GM18907 (cell line): ENCODE data around the gene IQSEC1.
A peak's percentile ranks its signal among the peaks of the same experiment; 100 is the strongest.

Experiments
- ATAC-seq: cut with Tn5 transposase; IDR thresholded peaks from one replicate; pipeline ENCODE4 v1.9.1; 2021; ENCODE audit warnings: mild to moderate bottlenecking, moderate library complexity; ENCODE audit not compliant: unreplicated experiment

IQSEC1 gene

DNA sequence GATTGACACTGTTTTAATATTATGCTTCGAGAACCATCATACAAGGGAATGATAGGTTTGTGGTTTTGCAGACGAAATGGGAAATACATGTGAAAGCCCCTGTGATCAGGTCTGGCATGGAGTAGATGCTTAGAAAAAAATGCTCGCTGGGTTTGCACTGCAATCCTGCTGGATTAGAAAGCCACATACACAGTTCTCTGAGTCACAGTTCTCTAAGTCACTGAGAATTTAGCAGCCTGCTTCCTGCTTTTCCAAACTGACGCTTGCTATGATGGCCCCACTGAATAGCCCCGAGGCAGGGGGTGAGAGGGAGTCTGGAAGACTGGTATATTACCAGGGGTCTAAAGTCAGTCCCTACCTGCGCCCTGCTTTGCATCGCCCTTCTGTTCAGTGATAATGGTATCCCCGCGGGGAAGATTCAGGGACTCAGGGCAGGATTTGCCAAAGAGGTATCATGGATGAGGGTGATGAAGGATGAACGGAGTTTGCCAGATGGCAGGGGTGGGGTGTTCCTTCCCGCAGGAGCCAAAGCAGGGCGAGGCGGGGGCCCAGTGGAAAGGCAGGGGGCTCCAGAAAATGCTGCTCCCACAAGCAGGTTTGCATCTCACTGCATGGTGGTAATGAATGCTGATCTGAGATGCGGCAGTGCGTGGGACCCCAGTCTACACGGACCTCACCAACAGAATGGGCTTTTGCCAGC lies 82.3 kb downstream of the IQSEC1 start:
- no peak for ATAC-seq

DNA sequence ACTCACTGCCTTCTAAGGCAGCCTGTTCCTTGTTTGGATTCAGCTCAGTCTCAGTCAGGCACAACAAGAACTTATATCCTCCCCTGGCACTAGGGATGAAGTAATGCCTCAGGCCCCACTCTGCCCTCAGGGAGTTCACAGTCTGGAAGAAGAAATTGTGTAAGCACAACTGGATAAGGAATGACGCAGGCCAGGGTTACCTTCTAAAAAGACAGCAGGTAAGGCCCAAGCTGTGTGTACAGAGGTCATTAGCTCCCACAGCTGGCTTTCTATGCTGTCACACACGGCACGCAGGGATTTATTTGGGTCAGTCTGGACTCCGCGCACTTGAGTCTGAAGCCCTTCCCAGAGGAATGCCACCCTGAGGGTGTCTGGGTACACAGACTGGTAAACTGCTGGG lies 82.9 kb downstream of the IQSEC1 start:
- no peak for ATAC-seq

DNA sequence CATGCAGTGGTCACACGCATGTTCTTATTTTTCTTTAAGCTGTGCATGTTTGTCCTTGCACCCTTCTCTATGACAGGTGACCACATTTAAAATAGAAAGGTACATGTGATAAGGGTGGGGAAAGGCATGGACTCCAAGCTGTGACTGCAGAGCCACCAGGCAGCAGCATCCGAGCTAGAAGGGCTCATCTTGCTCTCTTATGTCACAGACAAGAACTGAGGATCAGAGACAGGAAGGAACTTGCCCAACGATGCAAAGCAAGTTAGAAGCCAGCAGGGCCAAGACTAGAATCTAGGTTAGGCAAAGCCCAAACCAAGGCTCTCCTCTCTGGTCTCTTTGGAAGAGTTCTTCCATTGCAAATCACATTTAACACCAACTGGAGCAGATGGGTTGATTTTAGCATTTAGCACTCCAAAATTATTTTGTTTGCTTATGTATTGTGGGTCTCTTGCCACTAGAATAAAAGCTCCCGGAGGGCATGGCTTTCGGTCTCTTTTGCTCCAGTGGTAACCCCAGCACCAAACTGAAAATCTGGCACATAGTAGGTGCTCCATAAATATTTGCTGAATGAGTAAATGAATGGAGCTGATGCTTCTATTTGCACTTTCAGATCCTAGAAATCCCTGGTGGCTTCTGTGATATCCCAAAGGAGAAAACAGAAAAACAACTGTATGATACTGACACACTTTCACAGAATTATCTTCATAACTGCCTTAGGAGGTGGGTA lies 84.3 kb downstream of the IQSEC1 start:
- no peak for ATAC-seq

DNA sequence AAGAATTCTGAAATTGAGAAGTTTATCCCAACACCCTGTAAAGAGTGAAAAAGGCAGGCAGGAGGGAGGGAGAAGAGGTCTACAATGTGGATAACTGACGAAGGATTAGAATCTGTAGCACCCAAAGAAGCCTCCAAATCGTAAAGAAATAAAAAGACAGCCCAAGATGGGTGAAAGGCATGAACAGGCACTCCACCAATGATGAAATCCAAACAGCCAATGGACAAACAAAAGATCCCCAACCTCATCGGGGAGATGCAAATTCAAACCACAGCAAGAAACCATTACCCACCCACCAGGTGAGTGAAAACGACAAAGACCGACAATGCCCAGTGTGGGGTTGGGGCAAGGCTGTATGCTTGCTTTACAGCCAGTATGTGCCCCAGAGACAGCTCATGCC lies 85.6 kb downstream of the IQSEC1 start:
- no peak for ATAC-seq

DNA sequence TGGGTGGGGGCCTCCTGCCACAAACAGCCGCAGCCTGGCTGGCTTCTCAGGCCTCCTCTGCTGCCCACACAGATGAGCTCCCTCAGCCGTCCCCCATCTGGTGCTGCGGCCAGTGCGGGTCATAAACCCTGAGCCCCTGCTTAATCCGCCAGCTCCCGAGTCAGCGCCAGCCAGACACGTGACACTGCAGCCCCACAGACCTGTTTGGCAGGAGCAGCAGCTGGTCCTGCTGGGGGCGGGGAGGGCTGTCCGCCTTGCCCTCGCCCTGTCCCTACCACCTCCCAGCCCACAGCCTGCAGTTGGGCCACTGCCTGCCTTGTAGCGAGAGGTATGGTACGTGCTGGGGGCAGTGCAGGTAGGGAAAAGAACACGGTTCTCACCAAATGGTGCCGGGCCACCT lies 86.2 kb downstream of the IQSEC1 start:
- ATAC-seq = no peak

DNA sequence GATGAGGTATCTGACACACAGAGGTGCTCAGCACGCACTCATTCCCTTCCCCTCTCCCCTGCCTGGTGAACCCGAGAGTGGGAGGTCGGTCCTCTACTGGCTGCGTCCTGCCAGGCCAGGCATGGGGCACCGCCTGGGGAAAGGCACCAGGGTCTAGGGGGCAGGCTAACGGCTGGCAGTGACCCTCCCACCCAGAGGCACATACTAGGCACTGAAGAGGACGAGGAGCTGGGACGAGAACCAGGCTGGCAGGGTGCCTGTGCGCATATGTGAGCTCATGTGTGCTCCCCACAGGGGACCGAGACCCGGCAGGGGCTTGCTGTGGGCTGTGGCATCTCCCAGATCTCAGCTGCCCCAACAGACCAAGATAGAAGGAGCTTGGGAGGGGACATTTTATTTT lies 86.7 kb downstream of the IQSEC1 start:
- no peak for ATAC-seq

DNA sequence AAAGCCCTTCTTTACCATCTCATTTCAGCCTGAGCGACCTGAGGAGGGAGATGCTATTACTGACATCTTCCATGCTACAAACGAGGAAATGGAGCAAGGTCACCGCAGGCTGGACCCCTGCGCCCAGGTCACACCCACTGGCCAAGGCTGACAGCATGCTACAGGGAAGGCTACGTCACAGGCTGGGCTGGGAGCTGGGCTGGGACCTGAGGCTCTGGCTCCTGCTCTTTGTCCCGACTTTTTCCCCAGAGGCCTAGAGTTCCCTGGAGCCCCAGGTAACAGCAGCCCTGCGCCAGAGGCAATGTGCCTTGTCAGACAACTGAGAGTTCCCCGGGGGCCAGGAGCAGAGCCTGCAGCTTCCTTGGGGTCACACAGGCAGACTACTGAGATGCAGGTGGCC lies 87.2 kb downstream of the IQSEC1 start:
- no peak for ATAC-seq

DNA sequence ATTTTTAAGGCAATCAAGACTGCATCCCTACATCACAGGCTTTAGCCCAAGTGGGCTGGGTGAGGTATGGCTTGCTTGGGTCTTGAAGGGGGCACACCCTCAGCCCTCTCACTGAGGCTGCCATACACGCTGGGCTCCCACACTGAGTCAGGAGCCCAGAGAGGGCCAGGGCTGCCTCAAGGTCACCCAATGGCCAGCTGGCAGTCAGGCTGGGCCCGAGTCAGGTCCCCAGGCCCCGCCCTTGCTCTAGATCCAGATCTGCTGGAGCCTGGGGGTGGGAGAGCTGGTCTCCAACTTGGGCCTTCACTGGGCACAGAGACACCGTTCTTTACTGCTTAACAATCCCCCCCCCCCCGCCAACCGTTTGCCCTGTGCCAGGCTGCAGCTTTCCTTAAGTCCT lies 88.1 kb downstream of the IQSEC1 start:
- no peak for ATAC-seq

DNA sequence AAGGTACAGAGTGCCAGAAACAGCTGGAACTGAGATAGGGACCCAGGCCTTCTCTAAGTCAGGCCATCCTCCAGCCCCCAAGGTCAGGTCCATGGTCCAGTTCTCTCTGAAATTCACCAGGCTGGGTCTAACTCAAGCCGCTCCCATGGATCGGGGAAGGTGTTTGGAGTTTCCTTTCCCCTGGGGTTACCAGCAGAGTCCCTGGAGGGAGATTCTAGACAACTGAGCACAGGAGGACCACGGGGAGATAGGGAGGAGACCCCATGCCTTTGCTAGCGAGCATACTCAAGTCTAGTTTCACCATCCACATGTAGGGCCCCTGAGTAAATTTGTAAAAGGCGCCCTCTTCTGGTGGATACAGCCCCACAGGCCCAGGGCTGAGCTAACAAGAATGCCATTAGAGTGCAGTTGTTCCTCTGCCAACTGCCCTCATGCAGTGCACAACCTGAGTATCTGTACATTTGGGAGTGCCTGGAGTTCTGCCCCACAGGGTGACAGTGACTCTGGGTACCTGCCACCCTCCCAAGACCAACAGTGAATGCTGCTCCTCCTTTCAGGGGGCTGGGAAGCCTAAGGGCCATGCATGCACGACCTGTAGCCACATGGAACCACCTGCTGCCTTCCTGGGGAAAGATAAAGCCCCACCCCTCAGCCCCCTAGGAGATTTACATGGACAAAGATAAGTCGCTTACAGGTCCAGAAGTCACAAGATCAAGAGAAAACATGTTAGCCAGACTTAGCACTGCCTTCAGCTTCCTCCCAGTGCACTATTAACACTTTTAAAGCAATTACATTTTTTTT lies 89.0 kb downstream of the IQSEC1 start:
- ATAC-seq = peak; percentile 32

DNA sequence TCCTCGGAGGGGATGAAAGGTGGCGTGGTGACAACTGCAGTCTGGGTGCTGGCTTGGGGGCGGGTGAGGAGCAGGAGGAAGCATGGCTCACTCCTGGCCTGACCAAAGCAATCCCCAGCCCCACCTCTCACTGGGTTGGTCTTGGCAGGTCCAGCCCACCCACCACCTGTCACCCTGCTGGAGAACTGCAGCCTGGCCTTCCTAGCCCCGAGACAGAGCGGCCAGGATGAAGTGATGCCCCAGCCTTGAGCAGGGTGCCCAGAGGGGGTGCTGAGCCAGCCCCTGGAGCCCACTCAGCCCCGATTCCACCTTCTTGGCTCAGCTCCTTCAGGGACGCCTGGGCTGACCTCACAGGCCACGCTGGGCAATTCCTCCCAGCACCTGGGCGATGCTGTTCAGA lies 89.9 kb downstream of the IQSEC1 start:
- ATAC-seq = peak; percentile 1

DNA sequence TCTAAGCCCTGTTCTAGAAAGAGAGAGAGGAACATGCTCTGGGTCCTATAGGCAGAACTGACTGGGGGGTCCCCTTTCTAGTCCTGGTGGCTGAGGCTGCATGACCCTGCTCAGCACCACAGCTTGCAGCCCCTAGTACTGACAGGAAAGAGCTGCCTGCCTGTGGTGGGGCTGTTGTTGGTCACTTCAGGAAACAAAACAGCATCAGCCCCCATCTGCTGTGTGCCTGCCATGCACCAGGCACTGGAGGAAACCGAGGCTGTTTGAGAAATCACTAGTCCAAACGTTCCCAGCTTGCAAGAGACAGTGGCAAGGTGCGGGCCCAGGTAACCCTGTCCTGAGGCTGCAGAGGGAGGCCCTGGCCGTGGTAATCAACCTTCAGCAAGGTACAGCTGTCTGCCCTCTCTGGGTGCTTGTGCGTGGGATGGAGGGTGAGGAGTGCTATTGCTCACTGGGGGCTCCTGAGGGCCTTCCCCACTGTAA lies 90.6 kb downstream of the IQSEC1 start:
- peak; percentile 67 for ATAC-seq

DNA sequence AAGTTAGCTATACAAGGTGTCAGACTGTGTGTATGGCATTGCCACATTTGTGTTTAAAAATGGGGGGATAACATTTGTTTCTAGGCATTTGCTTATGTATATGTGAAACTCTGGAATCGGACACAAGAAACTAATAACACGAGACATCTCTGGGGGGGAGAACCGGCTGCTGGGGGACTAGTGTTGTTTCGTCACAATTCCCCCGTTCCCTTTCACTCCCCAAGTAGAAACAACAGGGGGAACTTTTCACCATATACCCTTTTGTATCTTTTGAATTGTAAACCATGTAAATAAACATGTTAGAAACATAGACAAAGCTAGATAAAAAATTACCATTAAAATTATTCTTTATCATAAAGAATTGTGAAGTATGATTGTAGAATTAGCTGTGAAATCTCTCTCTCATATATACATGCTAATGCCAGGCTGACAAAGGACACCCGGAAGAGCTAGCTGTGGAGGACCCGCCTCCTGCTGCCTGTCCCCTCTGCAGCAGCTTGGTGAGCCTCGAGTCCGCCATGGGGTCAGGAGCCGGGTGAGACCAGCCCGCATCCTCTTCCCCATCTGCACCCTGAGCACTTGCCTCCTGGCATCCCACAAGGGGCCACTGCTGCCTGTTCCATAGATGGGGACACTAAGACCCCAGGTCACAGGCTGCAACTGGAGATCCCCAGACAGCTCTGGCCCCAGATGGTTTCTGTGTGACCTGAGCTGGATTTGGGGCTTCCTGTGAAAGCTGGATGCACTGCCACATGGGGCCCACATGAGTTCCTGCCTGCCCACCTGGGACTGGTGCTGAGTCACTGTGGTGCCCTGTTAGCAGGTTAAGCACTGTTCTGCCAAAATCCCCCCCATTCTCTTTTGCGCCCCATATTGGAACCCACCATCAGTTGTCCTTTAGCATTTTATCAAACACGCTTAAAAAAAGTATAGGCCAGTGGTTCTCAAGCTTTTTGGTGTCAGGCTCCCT lies 91.6 kb downstream of the IQSEC1 start:
- no peak for ATAC-seq

DNA sequence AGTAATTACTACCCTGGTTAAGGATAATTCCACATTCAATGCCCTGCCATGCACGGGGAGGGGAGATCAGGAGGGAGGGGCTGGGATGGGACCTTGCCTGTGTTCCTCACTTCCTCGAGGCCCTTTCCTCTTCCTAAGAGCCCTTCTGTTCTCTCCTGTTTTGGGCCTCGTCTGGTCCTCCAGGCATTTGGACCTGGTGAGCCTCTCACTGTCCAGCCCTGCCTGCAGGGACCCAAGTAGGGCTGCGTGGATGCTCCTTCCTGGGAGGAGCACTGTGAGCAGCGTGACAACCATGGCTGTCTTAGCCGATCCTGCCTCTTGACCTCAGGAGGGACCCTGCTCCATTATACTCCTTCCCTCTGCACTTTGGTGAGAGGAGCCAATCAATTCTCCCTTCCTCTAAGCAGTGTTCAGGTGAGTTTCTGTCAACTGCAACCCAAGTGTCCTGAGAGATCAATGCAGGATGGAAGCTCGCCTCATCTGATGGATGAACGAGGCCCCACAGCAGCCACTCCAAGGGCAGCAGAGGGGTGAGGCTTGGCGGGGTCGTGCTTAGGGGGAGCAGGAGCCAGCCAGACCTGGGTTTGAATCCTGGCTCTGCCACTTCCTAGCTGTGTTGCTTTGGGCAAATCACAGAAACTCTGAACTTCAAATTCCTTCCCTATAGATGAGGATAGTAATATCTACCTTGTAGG lies 92.5 kb downstream of the IQSEC1 start:
- no peak for ATAC-seq

DNA sequence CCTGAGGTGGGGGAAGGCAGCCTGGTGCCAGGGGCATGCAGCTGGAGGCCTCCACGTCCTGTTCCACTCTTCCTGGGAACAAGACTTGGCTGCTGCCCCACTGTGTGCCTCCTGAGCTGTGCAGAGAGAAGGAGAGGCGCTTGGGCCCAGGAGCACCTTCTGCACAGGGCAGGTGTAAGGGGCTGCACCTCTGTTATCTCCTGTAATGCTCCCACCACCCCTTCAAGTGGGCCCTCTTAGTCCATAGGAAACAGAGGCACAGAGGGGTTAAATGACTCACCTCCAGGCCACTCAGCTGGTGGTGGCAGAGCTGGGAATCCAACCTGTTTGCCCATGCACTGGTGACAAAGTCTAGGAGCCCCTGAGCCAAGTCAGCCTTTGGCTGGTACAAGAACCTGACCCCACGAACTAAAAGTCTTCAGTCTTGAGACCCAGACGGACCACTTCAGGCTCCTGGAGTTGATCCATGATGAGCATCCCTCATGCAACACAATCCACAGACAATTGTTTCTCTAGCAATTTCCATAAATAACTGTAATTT lies 93.2 kb downstream of the IQSEC1 start:
- no peak for ATAC-seq

DNA sequence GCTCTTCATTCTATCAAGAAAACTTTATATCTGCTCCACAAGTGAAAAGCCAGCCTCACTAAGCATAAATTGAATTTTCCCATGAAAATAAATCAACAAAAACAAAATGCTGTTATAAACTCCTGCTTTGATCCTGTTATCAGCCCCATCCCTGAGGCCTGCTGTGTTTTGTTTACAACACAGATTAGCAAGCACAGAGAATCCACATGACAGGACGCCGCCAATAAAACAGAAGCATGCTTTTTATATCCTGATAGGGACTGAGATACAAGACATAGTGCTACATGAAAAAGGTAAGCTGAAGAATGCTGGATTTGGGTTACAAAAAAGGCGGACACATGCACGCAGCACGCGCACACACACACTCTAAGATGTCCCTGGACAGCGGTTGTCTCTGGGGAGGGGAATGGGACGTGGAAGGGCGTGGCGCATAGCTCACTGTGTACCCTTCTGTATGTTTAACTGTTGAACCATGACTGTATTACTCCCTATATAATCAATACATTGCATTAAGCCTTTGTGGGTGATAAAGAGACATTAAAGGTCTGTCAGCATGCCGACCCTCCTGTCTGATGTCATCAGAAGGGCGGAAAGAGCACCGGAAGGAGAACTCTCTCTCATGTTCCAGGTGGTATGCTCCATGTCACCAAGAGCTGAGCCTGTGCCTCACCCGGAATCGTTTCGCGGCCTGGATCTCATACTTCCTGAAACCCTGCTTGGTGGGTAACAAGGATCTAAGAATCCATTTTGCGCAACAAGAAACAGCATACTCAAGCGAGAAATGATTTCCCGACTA lies 93.9 kb downstream of the IQSEC1 start:
- no peak for ATAC-seq

DNA sequence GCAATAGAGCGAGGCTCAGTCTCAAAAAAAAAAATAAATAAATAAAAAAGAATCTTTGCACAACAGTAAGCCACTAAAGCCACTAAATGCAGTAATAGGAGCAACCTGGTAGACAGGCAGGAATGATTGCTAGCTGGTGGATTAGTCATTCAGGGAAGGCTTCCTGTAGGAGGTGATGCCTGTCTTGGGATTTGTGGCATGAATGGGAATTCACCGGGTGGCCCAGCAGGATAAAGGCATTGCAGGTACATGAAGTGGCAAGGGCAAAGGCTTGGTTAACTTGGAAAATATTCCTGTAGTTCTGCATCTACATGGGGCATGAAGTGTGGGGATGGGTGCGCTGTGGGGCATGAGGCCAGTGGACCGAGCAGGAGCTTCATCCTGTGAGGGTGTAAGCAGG lies 94.5 kb downstream of the IQSEC1 start:
- ATAC-seq = no peak

DNA sequence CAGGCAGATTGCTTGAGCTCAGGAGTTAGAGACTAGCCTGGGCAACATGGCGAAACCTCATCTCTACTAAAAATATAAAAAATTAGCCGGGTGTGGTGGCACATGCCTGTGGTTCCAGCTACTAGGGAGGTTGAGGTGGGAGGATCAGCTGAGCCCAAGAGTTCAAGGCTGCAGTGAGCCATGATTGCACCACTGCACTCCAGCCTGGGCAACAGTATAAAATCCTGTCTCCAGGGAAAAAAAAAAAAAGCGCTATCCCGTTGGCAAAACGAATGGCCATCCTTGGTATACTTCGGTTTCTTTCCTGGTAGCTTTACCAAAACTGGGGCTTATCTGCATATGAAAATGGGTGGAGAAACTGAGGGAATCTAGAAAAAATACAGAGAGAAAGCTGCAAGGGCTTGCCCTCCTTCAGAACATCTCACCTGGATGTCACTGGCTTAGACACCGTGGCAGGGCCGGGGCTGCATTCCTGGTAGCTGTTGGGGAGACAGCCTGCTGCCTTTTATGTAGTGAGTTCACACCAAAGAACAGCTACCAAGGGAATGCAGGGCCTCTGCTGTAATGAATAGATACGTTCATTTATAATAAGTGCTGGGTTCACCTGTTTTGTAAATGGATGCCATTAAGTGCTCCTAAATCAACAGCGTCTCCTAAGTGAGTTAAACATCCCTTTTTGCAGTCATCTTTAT lies 96.0 kb downstream of the IQSEC1 start:
- no peak for ATAC-seq
